GM10266 (cell line): Measurements from ENCODE around the gene PIGR.

ENCODE experiments used
- DNase-seq: peaks from one replicate; pipeline ENCODE4 v3.0.0; 2012; ENCODE audit errors: extremely low spot score
- TF ChIP-seq, protein P1 (sequence below): IDR thresholded peaks from 2 replicates; pipeline ENCODE4 v1.5.1; 2012; ENCODE audit warnings: mild to moderate bottlenecking, low read depth; ENCODE audit not compliant: control insufficient read depth, insufficient read depth; ENCODE audit errors: missing control alignments

PIGR gene

DNA sequence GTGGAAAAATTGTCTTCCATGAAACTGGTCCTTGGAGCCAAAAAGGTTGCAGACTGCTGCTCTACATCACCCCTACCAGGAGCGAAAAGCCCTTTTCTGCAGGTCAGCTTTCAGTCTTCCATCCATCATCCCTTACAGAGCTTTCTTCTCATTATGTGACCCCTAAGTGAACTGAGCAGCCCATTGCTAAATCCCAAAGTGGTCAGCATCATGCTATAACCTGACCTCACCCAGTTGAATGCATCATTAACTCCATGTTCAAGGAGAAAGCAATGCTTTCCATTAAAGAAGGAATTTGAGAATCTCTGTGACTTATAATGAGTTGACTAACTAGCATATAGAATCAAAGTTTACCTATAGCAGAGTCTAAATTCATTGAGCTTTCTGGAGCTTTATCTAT lies 59.4 kb downstream of the PIGR start:
- no peak for DNase-seq
- TF ChIP-seq, protein P1, sequence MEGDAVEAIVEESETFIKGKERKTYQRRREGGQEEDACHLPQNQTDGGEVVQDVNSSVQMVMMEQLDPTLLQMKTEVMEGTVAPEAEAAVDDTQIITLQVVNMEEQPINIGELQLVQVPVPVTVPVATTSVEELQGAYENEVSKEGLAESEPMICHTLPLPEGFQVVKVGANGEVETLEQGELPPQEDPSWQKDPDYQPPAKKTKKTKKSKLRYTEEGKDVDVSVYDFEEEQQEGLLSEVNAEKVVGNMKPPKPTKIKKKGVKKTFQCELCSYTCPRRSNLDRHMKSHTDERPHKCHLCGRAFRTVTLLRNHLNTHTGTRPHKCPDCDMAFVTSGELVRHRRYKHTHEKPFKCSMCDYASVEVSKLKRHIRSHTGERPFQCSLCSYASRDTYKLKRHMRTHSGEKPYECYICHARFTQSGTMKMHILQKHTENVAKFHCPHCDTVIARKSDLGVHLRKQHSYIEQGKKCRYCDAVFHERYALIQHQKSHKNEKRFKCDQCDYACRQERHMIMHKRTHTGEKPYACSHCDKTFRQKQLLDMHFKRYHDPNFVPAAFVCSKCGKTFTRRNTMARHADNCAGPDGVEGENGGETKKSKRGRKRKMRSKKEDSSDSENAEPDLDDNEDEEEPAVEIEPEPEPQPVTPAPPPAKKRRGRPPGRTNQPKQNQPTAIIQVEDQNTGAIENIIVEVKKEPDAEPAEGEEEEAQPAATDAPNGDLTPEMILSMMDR: no peak

DNA sequence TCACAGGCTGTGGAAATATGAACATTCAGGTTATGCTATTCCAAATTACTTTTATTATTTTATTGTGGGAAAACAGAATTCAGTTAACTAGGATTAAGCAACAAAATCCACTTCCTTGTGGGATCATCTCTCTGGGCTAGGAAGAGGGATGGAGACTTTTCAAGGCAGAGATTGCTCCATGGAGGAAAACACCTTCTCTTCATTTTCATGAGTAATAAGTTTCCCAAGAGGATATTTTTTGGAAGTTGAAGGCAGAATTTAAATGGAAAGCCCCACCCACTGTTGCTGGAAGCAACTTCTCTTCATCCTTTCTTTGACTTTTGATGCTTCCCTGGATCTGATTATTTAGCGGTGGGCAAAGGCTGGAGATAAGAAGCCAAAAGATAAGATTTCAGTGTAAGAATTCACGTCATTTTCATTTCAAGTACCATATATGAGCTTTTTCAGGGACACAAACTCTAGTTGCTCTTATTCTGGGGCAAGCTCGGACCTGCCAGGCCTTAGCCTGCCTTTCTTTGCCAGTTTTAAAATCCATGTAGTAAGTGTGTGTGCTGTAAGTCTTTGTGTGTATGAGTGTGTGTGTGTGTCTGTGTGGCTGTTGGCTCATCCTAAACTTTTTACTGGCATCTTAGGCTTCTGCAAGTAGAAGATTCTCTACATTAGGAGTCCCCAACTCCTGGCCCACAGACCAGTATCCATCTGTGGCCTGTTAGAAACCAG lies 60.8 kb downstream of the PIGR start:
- no peak for DNase-seq
- TF ChIP-seq, protein P1: no peak

DNA sequence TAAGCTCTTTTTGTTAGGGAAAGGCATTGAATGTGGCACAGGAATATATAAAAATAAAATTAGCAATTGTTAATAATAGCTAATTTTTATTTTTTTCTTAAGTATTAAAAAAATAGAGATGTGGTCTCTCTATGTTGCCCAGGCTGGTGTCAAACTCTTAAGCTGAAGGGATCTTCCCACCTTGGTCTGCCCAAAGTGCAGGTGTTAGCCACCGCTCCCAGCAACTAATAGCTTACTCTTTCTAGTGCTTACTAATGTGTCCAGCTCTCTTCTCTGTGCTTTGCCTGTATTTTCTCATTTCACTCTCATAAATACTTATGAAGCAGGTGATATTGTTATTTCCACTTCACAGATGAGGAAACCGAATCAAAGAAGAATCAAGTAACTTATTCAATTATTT lies 62.4 kb downstream of the PIGR start:
- TF ChIP-seq, protein P1: no peak
- DNase-seq: no peak

DNA sequence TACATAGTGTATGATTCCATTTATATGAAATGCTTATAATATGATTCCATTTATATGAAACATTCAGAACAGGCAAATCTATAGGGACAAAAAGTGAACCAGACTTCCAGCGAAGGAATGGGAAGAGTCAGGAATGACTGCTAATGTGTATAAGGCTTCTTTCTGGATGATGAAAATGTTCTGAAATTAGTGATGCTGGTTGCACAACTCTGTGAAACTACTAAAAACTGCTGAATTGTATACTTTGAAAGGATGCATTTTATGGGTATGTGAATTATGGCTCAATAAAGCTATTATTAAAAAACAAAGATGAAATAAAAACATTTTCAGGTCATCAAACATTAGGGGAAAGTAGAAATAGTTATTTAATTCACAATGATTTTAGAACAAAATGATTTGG lies 63.1 kb downstream of the PIGR start:
- TF ChIP-seq, protein P1: no peak
- DNase-seq: no peak

DNA sequence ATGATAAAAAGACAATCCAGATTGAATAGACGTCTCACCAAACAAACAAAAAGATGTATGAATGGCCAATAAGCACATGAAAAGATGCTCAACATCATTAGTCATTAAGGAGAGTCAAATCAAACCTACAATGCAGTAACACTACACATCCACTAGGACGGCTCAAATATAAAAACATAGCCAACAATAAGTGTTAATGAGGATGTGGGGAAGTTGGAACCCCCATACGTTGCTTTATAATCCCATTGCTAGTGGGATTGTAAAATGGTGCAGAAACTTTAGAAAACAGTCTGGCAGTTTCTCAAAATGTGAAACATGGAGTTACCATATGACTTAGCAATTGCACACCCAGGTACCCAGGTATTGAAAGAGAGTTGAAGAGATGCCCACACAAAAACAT lies 63.7 kb downstream of the PIGR start:
- TF ChIP-seq, protein P1: no peak
- DNase-seq: no peak

DNA sequence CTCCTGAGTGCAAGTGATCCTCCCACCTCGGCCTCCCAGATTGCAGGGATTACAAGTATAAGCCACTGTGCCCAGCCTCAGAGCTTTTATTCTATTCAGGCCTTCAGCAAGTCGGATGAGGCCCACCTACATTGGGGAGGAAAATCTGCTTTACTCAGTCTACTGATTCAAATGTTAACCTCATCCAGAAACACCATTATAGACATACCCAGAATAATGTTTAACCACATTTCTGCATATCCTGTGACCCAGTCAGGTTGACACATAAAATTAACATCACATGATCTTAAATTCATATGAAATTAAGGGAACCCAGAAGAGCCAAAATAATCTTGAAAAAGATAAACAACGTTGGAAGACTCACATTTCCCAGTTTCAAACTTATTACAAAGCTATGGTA lies 66.0 kb downstream of the PIGR start:
- DNase-seq: no peak
- TF ChIP-seq, protein P1: no peak
